ENCODE data around the gene SRCIN1.
"Not testable (repeated sequence)": the region's sequence is repeated elsewhere in the genome, so short reads cannot be mapped to it uniquely, and the experiment has no call there.

DNA sequence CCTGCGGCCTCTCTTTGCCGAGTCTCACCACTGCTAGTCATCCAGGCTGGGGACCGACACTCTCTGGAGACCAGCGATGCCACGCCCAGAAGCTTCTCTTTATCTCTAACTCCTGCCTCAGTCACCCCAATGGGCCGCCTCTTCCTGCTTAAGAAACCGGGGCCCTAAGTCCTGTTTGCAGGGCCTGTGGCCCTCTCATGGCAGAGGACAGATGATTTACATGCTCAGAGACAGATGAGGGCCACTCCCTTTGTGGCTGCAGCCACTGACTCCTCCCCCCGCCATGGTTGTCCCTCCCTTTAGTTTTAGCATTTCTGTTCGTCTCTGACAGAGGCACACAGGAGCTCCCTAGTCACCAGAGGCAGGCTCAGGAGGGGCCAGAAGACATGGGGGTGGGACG is 106.5 kb downstream of the SRCIN1 start:
- TF ChIP-seq, protein P1, sequence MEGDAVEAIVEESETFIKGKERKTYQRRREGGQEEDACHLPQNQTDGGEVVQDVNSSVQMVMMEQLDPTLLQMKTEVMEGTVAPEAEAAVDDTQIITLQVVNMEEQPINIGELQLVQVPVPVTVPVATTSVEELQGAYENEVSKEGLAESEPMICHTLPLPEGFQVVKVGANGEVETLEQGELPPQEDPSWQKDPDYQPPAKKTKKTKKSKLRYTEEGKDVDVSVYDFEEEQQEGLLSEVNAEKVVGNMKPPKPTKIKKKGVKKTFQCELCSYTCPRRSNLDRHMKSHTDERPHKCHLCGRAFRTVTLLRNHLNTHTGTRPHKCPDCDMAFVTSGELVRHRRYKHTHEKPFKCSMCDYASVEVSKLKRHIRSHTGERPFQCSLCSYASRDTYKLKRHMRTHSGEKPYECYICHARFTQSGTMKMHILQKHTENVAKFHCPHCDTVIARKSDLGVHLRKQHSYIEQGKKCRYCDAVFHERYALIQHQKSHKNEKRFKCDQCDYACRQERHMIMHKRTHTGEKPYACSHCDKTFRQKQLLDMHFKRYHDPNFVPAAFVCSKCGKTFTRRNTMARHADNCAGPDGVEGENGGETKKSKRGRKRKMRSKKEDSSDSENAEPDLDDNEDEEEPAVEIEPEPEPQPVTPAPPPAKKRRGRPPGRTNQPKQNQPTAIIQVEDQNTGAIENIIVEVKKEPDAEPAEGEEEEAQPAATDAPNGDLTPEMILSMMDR (IDR thresholded peaks at IDR 0.05; ENCODE audit: low read depth, low read length, missing input control) = not testable (repeated sequence)
- TF ChIP-seq FOXA2 (IDR thresholded peaks at IDR 0.05); TAF1 (conservative IDR thresholded peaks at IDR 0.05); JUND (IDR thresholded peaks at IDR 0.05); EGR1 (IDR thresholded peaks at IDR 0.05; ENCODE audit: low read depth in 2 of 2); YY1 (IDR thresholded peaks at IDR 0.05); SP1 (IDR thresholded peaks at IDR 0.05): not testable (repeated sequence)
- TF ChIP-seq, protein P2, sequence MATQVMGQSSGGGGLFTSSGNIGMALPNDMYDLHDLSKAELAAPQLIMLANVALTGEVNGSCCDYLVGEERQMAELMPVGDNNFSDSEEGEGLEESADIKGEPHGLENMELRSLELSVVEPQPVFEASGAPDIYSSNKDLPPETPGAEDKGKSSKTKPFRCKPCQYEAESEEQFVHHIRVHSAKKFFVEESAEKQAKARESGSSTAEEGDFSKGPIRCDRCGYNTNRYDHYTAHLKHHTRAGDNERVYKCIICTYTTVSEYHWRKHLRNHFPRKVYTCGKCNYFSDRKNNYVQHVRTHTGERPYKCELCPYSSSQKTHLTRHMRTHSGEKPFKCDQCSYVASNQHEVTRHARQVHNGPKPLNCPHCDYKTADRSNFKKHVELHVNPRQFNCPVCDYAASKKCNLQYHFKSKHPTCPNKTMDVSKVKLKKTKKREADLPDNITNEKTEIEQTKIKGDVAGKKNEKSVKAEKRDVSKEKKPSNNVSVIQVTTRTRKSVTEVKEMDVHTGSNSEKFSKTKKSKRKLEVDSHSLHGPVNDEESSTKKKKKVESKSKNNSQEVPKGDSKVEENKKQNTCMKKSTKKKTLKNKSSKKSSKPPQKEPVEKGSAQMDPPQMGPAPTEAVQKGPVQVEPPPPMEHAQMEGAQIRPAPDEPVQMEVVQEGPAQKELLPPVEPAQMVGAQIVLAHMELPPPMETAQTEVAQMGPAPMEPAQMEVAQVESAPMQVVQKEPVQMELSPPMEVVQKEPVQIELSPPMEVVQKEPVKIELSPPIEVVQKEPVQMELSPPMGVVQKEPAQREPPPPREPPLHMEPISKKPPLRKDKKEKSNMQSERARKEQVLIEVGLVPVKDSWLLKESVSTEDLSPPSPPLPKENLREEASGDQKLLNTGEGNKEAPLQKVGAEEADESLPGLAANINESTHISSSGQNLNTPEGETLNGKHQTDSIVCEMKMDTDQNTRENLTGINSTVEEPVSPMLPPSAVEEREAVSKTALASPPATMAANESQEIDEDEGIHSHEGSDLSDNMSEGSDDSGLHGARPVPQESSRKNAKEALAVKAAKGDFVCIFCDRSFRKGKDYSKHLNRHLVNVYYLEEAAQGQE (IDR thresholded peaks at IDR 0.05) = not testable (repeated sequence)
- TF ChIP-seq, protein P3, sequence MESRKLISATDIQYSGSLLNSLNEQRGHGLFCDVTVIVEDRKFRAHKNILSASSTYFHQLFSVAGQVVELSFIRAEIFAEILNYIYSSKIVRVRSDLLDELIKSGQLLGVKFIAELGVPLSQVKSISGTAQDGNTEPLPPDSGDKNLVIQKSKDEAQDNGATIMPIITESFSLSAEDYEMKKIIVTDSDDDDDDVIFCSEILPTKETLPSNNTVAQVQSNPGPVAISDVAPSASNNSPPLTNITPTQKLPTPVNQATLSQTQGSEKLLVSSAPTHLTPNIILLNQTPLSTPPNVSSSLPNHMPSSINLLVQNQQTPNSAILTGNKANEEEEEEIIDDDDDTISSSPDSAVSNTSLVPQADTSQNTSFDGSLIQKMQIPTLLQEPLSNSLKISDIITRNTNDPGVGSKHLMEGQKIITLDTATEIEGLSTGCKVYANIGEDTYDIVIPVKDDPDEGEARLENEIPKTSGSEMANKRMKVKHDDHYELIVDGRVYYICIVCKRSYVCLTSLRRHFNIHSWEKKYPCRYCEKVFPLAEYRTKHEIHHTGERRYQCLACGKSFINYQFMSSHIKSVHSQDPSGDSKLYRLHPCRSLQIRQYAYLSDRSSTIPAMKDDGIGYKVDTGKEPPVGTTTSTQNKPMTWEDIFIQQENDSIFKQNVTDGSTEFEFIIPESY (IDR thresholded peaks at IDR 0.05) = not testable (repeated sequence)
- TF ChIP-seq, protein P4, sequence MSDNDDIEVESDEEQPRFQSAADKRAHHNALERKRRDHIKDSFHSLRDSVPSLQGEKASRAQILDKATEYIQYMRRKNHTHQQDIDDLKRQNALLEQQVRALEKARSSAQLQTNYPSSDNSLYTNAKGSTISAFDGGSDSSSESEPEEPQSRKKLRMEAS (IDR thresholded peaks at IDR 0.05) = not testable (repeated sequence)
